Activated naive CD4-positive, alpha-beta T cell treated with anti-CD3 and anti-CD28 coated beads, Interleukin-2, amount 50 U/mL, for 16 hours (primary cell): ENCODE measurements around the gene TK2.

ENCODE experiments used
- DNase-seq: peaks from one replicate; pipeline ENCODE4 v3.0.0-alpha.2; 2020

TK2 gene

DNA sequence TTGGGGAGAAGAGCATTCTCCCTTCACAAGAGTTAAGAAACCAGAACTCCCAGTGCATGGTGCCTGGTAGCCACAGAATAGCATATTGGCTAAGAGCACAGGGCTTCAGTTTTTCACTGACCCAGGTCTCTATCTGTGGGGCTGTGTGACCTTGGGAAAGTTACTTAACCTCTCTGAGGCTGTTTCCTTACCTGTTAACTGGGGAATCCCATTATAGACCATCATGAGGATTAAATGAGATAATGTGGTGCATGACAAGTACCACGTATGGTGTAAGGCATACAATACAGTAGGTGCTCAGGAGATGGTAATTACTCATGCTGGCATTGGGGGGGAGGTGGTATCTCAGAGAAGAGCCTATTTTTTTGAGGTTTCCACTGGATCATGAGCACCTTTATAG lies 89.2 kb downstream of the TK2 start:
- no peak for DNase-seq

DNA sequence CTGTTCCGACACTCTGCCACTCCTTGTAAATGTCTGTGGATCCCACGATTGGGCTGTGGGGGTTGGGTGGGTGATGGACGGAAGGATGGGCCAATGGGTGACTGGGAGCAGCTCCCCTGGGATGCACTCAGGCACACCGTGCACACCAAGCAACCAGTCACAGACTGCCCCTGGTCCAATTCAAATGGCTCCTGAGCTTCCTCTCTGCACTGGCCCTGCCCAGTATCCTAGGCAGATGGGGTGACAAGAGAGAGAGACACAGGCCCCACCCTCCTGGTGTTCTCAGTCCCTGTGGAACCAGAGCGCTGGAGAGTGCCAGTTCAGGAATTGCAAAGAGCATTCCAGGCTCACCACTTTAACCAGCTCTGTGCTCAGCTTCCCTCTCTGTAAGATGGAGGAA lies 90.0 kb downstream of the TK2 start:
- no peak for DNase-seq

DNA sequence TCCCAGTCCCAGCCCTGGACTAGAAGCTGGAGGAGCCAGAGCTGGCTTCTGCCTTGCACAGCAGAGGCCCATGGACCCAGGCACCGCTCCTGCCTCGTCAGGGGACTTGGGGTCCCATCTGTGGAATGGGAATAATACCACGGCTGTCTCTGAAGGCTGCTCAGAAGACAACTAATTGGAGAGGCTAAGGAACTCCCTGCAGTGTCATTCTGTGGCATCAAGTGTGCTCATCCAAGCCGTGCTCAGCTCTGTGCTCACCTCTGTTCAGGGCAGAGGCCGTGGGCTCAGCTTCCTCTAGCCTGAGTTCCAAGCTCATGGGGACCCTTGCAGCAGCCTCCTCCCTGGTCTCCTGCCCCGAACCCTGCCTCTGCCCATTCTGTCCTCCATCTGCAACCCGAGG lies 91.1 kb downstream of the TK2 start:
- no peak for DNase-seq

- DNase-seq: no peak
These were observed 91.6 kb downstream of the TK2 start for GRCh38 chr16:66458292-66458691.
